HUES48 (cell line): ENCODE results near the gene KDM4C.

Experiments
- H3K27ac ChIP-seq: one replicate; pipeline ENCODE4 v1.7.0; 2013; ENCODE audit warnings: low read depth, low read length, inconsistent platforms
- H3K27me3 ChIP-seq: 2 replicates; pipeline ENCODE4 v1.6.1; 2013; ENCODE audit warnings: mild to moderate bottlenecking, low read length; ENCODE audit not compliant: control insufficient read depth, insufficient read depth
- H3K36me3 ChIP-seq: 2 replicates; pipeline ENCODE4 v1.6.1; 2013; ENCODE audit warnings: low read length; ENCODE audit not compliant: control insufficient read depth, insufficient read depth
- H3K4me1 ChIP-seq: 2 replicates; pipeline ENCODE4 v1.6.1; 2013; ENCODE audit warnings: mild to moderate bottlenecking, low read length; ENCODE audit not compliant: control insufficient read depth, insufficient read depth
- H3K4me3 ChIP-seq: 2 replicates; pipeline ENCODE4 v1.5.1; 2013; ENCODE audit warnings: mild to moderate bottlenecking, low read depth, low read length
- H3K9ac ChIP-seq: 2 replicates; pipeline ENCODE4 v1.6.1; 2013; ENCODE audit warnings: mild to moderate bottlenecking, low read depth, low read length, moderate library complexity
- H3K9me3 ChIP-seq: 2 replicates; pipeline ENCODE4 v1.6.1; 2013; ENCODE audit warnings: low read length; ENCODE audit not compliant: control insufficient read depth, insufficient read depth

KDM4C gene

GRCh38 chr9:7042124-7042523 is 284.4 kb downstream of the KDM4C start:
- peaks cover 3% of the 10 kb centered on the region for H3K36me3 ChIP-seq
- no peaks in the 10 kb centered on the region for H3K9me3 ChIP-seq
- no peak overlapping the region for H3K9ac ChIP-seq
- H3K27ac ChIP-seq, result no peak overlapping the region
- no peaks in the 10 kb centered on the region for H3K4me1 ChIP-seq
- no peak overlapping the region for H3K4me3 ChIP-seq
- H3K27me3 ChIP-seq, result no peaks in the 10 kb centered on the region

- no peaks in the 10 kb centered on the region for H3K9me3 ChIP-seq
- H3K27me3 ChIP-seq, result no peaks in the 10 kb centered on the region
- peaks cover 3% of the 10 kb centered on the region for H3K36me3 ChIP-seq
- no peak overlapping the region for H3K9ac ChIP-seq
- no peak overlapping the region for H3K4me3 ChIP-seq
- no peak overlapping the region for H3K27ac ChIP-seq
- no peaks in the 10 kb centered on the region for H3K4me1 ChIP-seq
Measured at GRCh38 chr9:7045361-7045760, 287.6 kb downstream of the KDM4C start.

- peaks cover 21% of the 10 kb centered on the region for H3K4me1 ChIP-seq
- no peak overlapping the region for H3K27ac ChIP-seq
- H3K9me3 ChIP-seq, result no peaks in the 10 kb centered on the region
- no peaks in the 10 kb centered on the region for H3K27me3 ChIP-seq
- no peak overlapping the region for H3K9ac ChIP-seq
- H3K4me3 ChIP-seq, result no peak overlapping the region
- H3K36me3 ChIP-seq, result peaks cover 3% of the 10 kb centered on the region
Measured at GRCh38 chr9:7051711-7052110, 293.9 kb downstream of the KDM4C start.

GRCh38 chr9:7053903-7054302 is 296.1 kb downstream of the KDM4C start:
- H3K27ac ChIP-seq, result no peak overlapping the region
- peaks cover 21% of the 10 kb centered on the region for H3K4me1 ChIP-seq
- no peak overlapping the region for H3K9ac ChIP-seq
- H3K9me3 ChIP-seq, result no peaks in the 10 kb centered on the region
- no peak overlapping the region for H3K4me3 ChIP-seq
- H3K36me3 ChIP-seq, result no peaks in the 10 kb centered on the region
- H3K27me3 ChIP-seq, result no peaks in the 10 kb centered on the region

- Histone ChIP-seq H3K9me3 (no peaks in the 10 kb centered on the region), H3K27ac (no peak overlapping the region), H3K27me3 (no peaks in the 10 kb centered on the region), H3K4me1 (peaks cover 21% of the 10 kb centered on the region), H3K36me3 (no peaks in the 10 kb centered on the region), H3K4me3 (no peak overlapping the region), H3K9ac (no peak overlapping the region)
Measured at GRCh38 chr9:7055171-7055903, 297.6 kb downstream of the KDM4C start.

GRCh38 chr9:7056254-7056653 is 298.5 kb downstream of the KDM4C start:
- no peaks in the 10 kb centered on the region for H3K36me3 ChIP-seq
- H3K27ac ChIP-seq, result no peak overlapping the region
- H3K9ac ChIP-seq, result no peak overlapping the region
- H3K27me3 ChIP-seq, result no peaks in the 10 kb centered on the region
- H3K4me3 ChIP-seq, result no peak overlapping the region
- H3K9me3 ChIP-seq, result no peaks in the 10 kb centered on the region
- peaks cover 21% of the 10 kb centered on the region for H3K4me1 ChIP-seq

- Histone ChIP-seq H3K27me3 (no peaks in the 10 kb centered on the region), H3K36me3 (no peaks in the 10 kb centered on the region), H3K4me3 (no peak overlapping the region), H3K9me3 (no peaks in the 10 kb centered on the region), H3K4me1 (peaks cover 14% of the 10 kb centered on the region), H3K27ac (no peak overlapping the region), H3K9ac (no peak overlapping the region)
Measured at GRCh38 chr9:7058473-7058872, 300.7 kb downstream of the KDM4C start.

GRCh38 chr9:7067169-7067568 is 309.4 kb downstream of the KDM4C start:
- Histone ChIP-seq H3K9me3 (no peaks in the 10 kb centered on the region), H3K9ac (no peak overlapping the region), H3K4me1 (no peaks in the 10 kb centered on the region), H3K27me3 (no peaks in the 10 kb centered on the region), H3K36me3 (no peaks in the 10 kb centered on the region), H3K27ac (no peak overlapping the region), H3K4me3 (no peak overlapping the region)

GRCh38 chr9:7071916-7072315 is 314.1 kb downstream of the KDM4C start:
- H3K9ac ChIP-seq, result no peak overlapping the region
- no peaks in the 10 kb centered on the region for H3K9me3 ChIP-seq
- no peaks in the 10 kb centered on the region for H3K4me1 ChIP-seq
- peaks cover 4% of the 10 kb centered on the region; the same call in 1 of the 2 replicates for H3K36me3 ChIP-seq
- H3K27me3 ChIP-seq, result no peaks in the 10 kb centered on the region
- no peak overlapping the region for H3K27ac ChIP-seq
- H3K4me3 ChIP-seq, result no peak overlapping the region

GRCh38 chr9:7073706-7074105 is 315.9 kb downstream of the KDM4C start:
- Histone ChIP-seq H3K9me3 (no peaks in the 10 kb centered on the region), H3K4me1 (no peaks in the 10 kb centered on the region), H3K27me3 (no peaks in the 10 kb centered on the region), H3K36me3 (peaks cover 12% of the 10 kb centered on the region), H3K27ac (no peak overlapping the region), H3K9ac (no peak overlapping the region), H3K4me3 (no peak overlapping the region)

- Histone ChIP-seq H3K27me3 (no peaks in the 10 kb centered on the region), H3K4me3 (no peak overlapping the region), H3K9ac (no peak overlapping the region), H3K4me1 (no peaks in the 10 kb centered on the region), H3K36me3 (peaks cover 12% of the 10 kb centered on the region), H3K27ac (no peak overlapping the region), H3K9me3 (no peaks in the 10 kb centered on the region)
Measured at GRCh38 chr9:7075154-7075553, 317.4 kb downstream of the KDM4C start.
